Measurements from ENCODE around the gene KCNT2. TPM values are rescaled to one million over a fixed set of nuclear protein-coding genes. Genes with fewer than 3 reads are reported as not detected.
A peak's percentile ranks its signal among the peaks of the same experiment; 100 is the strongest.

The KCNT2 gene
- total RNA-seq, 1 donor from 2014 or later, result 5.9 TPM

DNA sequence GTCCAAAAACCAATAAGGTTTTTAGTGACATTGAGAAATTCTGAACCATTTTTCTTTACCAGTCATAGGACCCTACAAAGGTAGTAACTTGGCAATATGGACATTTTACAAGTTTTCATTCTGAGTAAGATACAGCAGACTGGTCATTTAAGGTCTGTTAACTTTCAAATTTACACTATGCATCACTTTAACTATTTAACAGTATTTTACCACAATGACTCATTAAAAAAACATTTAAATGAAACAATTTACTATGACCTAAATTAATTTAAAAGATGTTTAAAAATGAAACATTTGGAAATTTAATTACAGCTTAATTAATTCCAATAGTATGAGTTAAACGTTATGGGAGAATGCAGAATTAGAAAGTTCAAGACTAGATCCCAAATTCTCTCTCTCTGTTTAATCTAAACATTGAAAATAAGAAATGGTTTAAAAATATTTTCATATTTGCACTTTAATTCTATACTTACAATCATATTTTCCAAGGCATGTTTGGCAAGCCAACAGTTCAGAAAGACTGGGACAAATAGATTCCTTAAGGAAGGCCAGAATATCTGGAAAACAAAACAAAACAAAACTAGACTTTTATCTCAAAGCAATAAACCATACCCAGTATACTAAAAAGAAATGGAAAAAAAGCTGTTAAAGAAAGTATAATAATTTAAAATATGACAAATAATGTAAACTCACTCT is 140.9 kb downstream of the KCNT2 start:
- no peaks in the 10 kb centered on the region for H3K9me3 ChIP-seq (ENCODE audit: insufficient read depth, low read depth, low read length)
- peak overlapping the region; percentile 7 for H3K9ac ChIP-seq (ENCODE audit: low read length)
- H3K27ac ChIP-seq (ENCODE audit: low read depth, low read length), result peak overlapping the region; percentile 65
- no peaks in the 10 kb centered on the region for H3K79me2 ChIP-seq (ENCODE audit: insufficient read depth, low read length)
- no peaks in the 10 kb centered on the region for H4K20me1 ChIP-seq (ENCODE audit: insufficient read depth, low read length)
- no peaks in the 10 kb centered on the region for H3K27me3 Mint-ChIP-seq (ENCODE audit: low read depth, unreplicated experiment)
- peak overlapping the region; percentile 99 for H3K27ac Mint-ChIP-seq (ENCODE audit: unreplicated experiment)
- TF ChIP-seq, protein P1, sequence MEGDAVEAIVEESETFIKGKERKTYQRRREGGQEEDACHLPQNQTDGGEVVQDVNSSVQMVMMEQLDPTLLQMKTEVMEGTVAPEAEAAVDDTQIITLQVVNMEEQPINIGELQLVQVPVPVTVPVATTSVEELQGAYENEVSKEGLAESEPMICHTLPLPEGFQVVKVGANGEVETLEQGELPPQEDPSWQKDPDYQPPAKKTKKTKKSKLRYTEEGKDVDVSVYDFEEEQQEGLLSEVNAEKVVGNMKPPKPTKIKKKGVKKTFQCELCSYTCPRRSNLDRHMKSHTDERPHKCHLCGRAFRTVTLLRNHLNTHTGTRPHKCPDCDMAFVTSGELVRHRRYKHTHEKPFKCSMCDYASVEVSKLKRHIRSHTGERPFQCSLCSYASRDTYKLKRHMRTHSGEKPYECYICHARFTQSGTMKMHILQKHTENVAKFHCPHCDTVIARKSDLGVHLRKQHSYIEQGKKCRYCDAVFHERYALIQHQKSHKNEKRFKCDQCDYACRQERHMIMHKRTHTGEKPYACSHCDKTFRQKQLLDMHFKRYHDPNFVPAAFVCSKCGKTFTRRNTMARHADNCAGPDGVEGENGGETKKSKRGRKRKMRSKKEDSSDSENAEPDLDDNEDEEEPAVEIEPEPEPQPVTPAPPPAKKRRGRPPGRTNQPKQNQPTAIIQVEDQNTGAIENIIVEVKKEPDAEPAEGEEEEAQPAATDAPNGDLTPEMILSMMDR (IDR thresholded peaks at IDR 0.05; ENCODE audit: insufficient read depth, low read depth, low read length), result no peak
- no peak for TF ChIP-seq EZH2 (IDR thresholded peaks at IDR 0.05; ENCODE audit: insufficient read depth, low read length)
- H3K36me3 Mint-ChIP-seq (ENCODE audit: low read depth, unreplicated experiment), result no peaks in the 10 kb centered on the region
- H3K27me3 ChIP-seq (ENCODE audit: insufficient read depth, low read length), result no peaks in the 10 kb centered on the region
- peaks cover 14% of the 10 kb centered on the region for H3K4me1 ChIP-seq (ENCODE audit: insufficient read depth, low read length)
- H3K4me3 Mint-ChIP-seq (ENCODE audit: unreplicated experiment), result no peak overlapping the region
- H3K4me2 ChIP-seq (ENCODE audit: low read length), result peak overlapping the region; percentile 68
- no peaks in the 10 kb centered on the region for H3K36me3 ChIP-seq (ENCODE audit: insufficient read depth, low read length)
- H3K4me3 ChIP-seq (ENCODE audit: insufficient read depth, low read depth, low read length), result no peak overlapping the region
- FAIRE-seq (no peak), DNase-seq (ENCODE audit: low read depth) (peak; percentile 65)
- no peaks in the 10 kb centered on the region for H3K9me3 Mint-ChIP-seq (ENCODE audit: unreplicated experiment)
- no peak overlapping the region for H2AFZ ChIP-seq (ENCODE audit: low read depth, low read length)
- peaks cover 17% of the 10 kb centered on the region for H3K4me1 Mint-ChIP-seq (ENCODE audit: low read depth, unreplicated experiment)

DNA sequence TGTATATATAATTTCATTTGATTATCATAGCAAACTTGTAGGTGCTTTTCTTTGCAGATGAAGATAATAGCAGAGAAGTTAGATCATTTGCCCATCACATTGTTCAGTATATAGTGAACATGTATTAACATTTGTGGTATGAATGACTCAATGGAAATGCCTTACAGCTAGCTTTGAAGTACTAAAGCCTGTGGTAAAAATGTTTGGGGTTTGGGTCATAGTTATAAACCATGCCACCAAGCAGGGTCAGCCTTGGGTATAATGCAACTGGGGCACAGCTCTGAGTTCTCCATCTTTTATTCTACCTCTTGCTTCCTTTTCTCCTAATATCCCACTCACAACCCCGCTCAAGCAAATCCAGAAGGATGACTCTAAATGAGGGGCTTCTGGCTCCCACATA is 141.6 kb downstream of the KCNT2 start:
- Histone ChIP-seq H3K79me2 (ENCODE audit: insufficient read depth, low read length) (no peaks in the 10 kb centered on the region), H2AFZ (ENCODE audit: low read depth, low read length) (no peak overlapping the region), H3K27me3 (ENCODE audit: insufficient read depth, low read length) (no peaks in the 10 kb centered on the region), H3K36me3 (ENCODE audit: insufficient read depth, low read length) (no peaks in the 10 kb centered on the region), H3K27ac (ENCODE audit: low read depth, low read length) (peak overlapping the region; percentile 65), H3K4me1 (ENCODE audit: insufficient read depth, low read length) (peaks cover 14% of the 10 kb centered on the region), H4K20me1 (ENCODE audit: insufficient read depth, low read length) (no peaks in the 10 kb centered on the region), H3K9me3 (ENCODE audit: insufficient read depth, low read depth, low read length) (no peaks in the 10 kb centered on the region), H3K4me2 (ENCODE audit: low read length) (peak overlapping the region; percentile 68), H3K4me3 (ENCODE audit: insufficient read depth, low read depth, low read length) (no peak overlapping the region), H3K9ac (ENCODE audit: low read length) (peak overlapping the region; percentile 7)
- FAIRE-seq, result no peak
- Mint-ChIP-seq H3K27ac (ENCODE audit: unreplicated experiment) (peak overlapping the region; percentile 99), H3K36me3 (ENCODE audit: low read depth, unreplicated experiment) (no peaks in the 10 kb centered on the region), H3K4me1 (ENCODE audit: low read depth, unreplicated experiment) (peaks cover 17% of the 10 kb centered on the region), H3K9me3 (ENCODE audit: unreplicated experiment) (no peaks in the 10 kb centered on the region), H3K4me3 (ENCODE audit: unreplicated experiment) (peak overlapping the region; percentile 25), H3K27me3 (ENCODE audit: low read depth, unreplicated experiment) (no peaks in the 10 kb centered on the region)
- TF ChIP-seq EZH2 (IDR thresholded peaks at IDR 0.05; ENCODE audit: insufficient read depth, low read length), result no peak
- TF ChIP-seq, protein P1 (IDR thresholded peaks at IDR 0.05; ENCODE audit: insufficient read depth, low read depth, low read length), result no peak
- DNase-seq (ENCODE audit: low read depth), result peak; percentile 93

DNA sequence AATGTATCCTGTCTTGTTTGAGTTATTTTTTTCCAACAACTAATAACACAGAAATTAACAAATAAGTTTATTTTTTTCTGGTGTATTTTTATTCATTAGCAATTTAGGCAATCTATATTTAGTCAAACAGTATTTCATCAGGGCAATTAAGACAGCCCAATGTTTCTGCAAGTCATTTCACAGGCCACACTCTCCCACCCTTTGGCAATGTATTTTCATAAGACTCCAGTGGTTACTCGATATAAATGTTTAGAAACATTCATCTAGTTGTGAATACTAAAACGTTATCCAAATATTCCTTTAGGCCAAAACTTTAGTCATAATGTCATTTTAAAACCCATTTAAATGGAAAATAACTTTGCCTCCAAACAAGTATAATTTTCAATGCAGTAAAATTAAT is 142.1 kb downstream of the KCNT2 start:
- Histone ChIP-seq H3K36me3 (ENCODE audit: insufficient read depth, low read length) (no peaks in the 10 kb centered on the region), H3K27ac (ENCODE audit: low read depth, low read length) (peak overlapping the region; percentile 46), H3K4me3 (ENCODE audit: insufficient read depth, low read depth, low read length) (no peak overlapping the region), H3K9me3 (ENCODE audit: insufficient read depth, low read depth, low read length) (no peaks in the 10 kb centered on the region), H3K4me2 (ENCODE audit: low read length) (peak overlapping the region; percentile 20), H3K27me3 (ENCODE audit: insufficient read depth, low read length) (no peaks in the 10 kb centered on the region), H2AFZ (ENCODE audit: low read depth, low read length) (no peak overlapping the region), H3K4me1 (ENCODE audit: insufficient read depth, low read length) (peaks cover 14% of the 10 kb centered on the region), H3K9ac (ENCODE audit: low read length) (no peak overlapping the region), H4K20me1 (ENCODE audit: insufficient read depth, low read length) (no peaks in the 10 kb centered on the region), H3K79me2 (ENCODE audit: insufficient read depth, low read length) (no peaks in the 10 kb centered on the region)
- no peaks in the 10 kb centered on the region for H3K27me3 Mint-ChIP-seq (ENCODE audit: low read depth, unreplicated experiment)
- no peak for TF ChIP-seq EZH2 (IDR thresholded peaks at IDR 0.05; ENCODE audit: insufficient read depth, low read length)
- TF ChIP-seq, protein P1 (IDR thresholded peaks at IDR 0.05; ENCODE audit: insufficient read depth, low read depth, low read length), result no peak
- H3K27ac Mint-ChIP-seq (ENCODE audit: unreplicated experiment), result peak overlapping the region; percentile 1
- H3K4me3 Mint-ChIP-seq (ENCODE audit: unreplicated experiment), result no peak overlapping the region
- H3K9me3 Mint-ChIP-seq (ENCODE audit: unreplicated experiment), result no peaks in the 10 kb centered on the region
- DNase-seq (ENCODE audit: low read depth) (peak; percentile 22), FAIRE-seq (no peak)
- H3K4me1 Mint-ChIP-seq (ENCODE audit: low read depth, unreplicated experiment), result peaks cover 17% of the 10 kb centered on the region
- no peaks in the 10 kb centered on the region for H3K36me3 Mint-ChIP-seq (ENCODE audit: low read depth, unreplicated experiment)
